SK-N-SH (cell line): ENCODE data around the gene UNC5CL.

ENCODE experiments used
- EZH2phosphoT487 ChIP-seq: fragments of 200-600 bp; sonication (generic); IDR thresholded peaks from 2 replicates; pipeline ENCODE4 v1.6.1; 2017; ENCODE audit warnings: low read depth, mixed run types, mild to moderate bottlenecking, antibody characterized with exemption, moderate library complexity, borderline replicate concordance
- FOXM1 ChIP-seq: IDR thresholded peaks from 2 replicates; pipeline ENCODE4 v1.4.0; 2012; ENCODE audit warnings: low read depth, mild to moderate bottlenecking
- POLR2AphosphoS5 ChIP-seq: IDR thresholded peaks from 2 replicates; pipeline ENCODE4 v1.6.1; 2012; ENCODE audit warnings: low read depth, low read length
- TF ChIP-seq, protein P1 (sequence below): fragments of 200-600 bp; sonication (generic); IDR thresholded peaks from 2 replicates; pipeline ENCODE4 v1.6.1; 2017; ENCODE audit warnings: antibody characterized with exemption, mild to moderate bottlenecking, moderate library complexity
- TF ChIP-seq, protein P2 (sequence below): IDR thresholded peaks from 2 replicates; pipeline ENCODE4 v1.6.1; 2012; ENCODE audit warnings: mild to moderate bottlenecking, low read depth, low read length, moderate library complexity
- TF ChIP-seq, protein P3 (sequence below): IDR thresholded peaks from 2 replicates; pipeline ENCODE4 v1.4.0; 2012; ENCODE audit warnings: low read depth

DNA sequence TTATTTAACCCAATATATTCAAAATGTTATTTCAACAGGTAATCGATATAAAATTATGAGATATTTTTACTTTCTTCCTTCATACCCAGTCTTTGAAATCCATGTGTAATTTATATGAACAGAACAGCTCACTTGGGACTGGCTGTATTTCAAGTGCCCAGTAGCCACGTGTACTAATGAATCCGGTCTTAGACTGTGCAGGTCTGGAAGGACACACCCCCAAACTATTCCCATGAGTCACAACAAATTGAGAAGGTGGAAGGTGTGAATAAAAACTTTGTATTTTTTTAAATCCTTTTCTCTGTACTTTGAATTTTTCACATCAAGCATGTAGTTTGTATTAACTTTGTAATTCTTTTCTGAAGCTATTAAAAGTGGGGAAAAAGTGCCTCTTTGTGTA, 2.8 kb downstream of the UNC5CL start:
- TF ChIP-seq, protein P1, sequence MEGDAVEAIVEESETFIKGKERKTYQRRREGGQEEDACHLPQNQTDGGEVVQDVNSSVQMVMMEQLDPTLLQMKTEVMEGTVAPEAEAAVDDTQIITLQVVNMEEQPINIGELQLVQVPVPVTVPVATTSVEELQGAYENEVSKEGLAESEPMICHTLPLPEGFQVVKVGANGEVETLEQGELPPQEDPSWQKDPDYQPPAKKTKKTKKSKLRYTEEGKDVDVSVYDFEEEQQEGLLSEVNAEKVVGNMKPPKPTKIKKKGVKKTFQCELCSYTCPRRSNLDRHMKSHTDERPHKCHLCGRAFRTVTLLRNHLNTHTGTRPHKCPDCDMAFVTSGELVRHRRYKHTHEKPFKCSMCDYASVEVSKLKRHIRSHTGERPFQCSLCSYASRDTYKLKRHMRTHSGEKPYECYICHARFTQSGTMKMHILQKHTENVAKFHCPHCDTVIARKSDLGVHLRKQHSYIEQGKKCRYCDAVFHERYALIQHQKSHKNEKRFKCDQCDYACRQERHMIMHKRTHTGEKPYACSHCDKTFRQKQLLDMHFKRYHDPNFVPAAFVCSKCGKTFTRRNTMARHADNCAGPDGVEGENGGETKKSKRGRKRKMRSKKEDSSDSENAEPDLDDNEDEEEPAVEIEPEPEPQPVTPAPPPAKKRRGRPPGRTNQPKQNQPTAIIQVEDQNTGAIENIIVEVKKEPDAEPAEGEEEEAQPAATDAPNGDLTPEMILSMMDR, result no peak
- TF ChIP-seq, protein P2, sequence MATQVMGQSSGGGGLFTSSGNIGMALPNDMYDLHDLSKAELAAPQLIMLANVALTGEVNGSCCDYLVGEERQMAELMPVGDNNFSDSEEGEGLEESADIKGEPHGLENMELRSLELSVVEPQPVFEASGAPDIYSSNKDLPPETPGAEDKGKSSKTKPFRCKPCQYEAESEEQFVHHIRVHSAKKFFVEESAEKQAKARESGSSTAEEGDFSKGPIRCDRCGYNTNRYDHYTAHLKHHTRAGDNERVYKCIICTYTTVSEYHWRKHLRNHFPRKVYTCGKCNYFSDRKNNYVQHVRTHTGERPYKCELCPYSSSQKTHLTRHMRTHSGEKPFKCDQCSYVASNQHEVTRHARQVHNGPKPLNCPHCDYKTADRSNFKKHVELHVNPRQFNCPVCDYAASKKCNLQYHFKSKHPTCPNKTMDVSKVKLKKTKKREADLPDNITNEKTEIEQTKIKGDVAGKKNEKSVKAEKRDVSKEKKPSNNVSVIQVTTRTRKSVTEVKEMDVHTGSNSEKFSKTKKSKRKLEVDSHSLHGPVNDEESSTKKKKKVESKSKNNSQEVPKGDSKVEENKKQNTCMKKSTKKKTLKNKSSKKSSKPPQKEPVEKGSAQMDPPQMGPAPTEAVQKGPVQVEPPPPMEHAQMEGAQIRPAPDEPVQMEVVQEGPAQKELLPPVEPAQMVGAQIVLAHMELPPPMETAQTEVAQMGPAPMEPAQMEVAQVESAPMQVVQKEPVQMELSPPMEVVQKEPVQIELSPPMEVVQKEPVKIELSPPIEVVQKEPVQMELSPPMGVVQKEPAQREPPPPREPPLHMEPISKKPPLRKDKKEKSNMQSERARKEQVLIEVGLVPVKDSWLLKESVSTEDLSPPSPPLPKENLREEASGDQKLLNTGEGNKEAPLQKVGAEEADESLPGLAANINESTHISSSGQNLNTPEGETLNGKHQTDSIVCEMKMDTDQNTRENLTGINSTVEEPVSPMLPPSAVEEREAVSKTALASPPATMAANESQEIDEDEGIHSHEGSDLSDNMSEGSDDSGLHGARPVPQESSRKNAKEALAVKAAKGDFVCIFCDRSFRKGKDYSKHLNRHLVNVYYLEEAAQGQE, result no peak
- no peak for TF ChIP-seq FOXM1
- TF ChIP-seq, protein P3, sequence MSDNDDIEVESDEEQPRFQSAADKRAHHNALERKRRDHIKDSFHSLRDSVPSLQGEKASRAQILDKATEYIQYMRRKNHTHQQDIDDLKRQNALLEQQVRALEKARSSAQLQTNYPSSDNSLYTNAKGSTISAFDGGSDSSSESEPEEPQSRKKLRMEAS, result no peak
- no peak for TF ChIP-seq POLR2AphosphoS5
- no peak for TF ChIP-seq EZH2phosphoT487
